DOHH2 (cell line): ENCODE data around the gene ACSL1.

Experiments used
- CTCF ChIP-seq: fragments of 200-600 bp; sonication (generic); IDR thresholded peaks from one replicate; pipeline ENCODE4 v1.5.1; 2014; ENCODE audit warnings: antibody characterized with exemption, mild to moderate bottlenecking, low read depth, low read length; ENCODE audit not compliant: poor library complexity, severe bottlenecking
- EZH2phosphoT487 ChIP-seq: fragments of 200-600 bp; sonication (generic); IDR thresholded peaks from 2 replicates; pipeline ENCODE4 v1.6.1; 2017; ENCODE audit warnings: borderline replicate concordance, mild to moderate bottlenecking, antibody characterized with exemption, low read length, moderate library complexity, mixed read lengths

GRCh38 chr4:184851886-184852285 lies 26.1 kb upstream of the ACSL1 start:
- TF ChIP-seq CTCF (no peak), EZH2phosphoT487 (no peak)
